BE2C (cell line): ENCODE measurements around the gene NINJ1. TPM values are rescaled to one million over a fixed set of nuclear protein-coding genes. Genes with fewer than 3 reads are reported as not detected.

Source experiments
- DNase-seq: peaks from one replicate; pipeline ENCODE4 v3.0.0-alpha.2; 2020
- H3K27me3 ChIP-seq: fragments of 250-450 bp; sonication (Bioruptor Pico); 2 replicates; pipeline ENCODE4 v1.5.1; 2020; ENCODE audit warnings: mild to moderate bottlenecking
- H3K36me3 ChIP-seq: fragments of 250-450 bp; sonication (Bioruptor Pico); 2 replicates; pipeline ENCODE4 v1.5.1; 2020; ENCODE audit warnings: mild to moderate bottlenecking
- H3K4me1 ChIP-seq: fragments of 250-450 bp; sonication (Bioruptor Pico); 2 replicates; pipeline ENCODE4 v1.5.1; 2020
- H3K4me3 ChIP-seq: 2 replicates; pipeline ENCODE4 v1.5.1; 2011; ENCODE audit warnings: low read depth, low read length
- H3K9me3 ChIP-seq: fragments of 250-450 bp; sonication (Bioruptor Pico); 2 replicates; pipeline ENCODE4 v1.5.1; 2020
- CTCF ChIP-seq: IDR thresholded peaks from 2 replicates; pipeline ENCODE4 v1.5.1; 2012; ENCODE audit warnings: mild to moderate bottlenecking, low read depth, low read length
- polyA plus RNA-seq: library from polyadenylated mRNA; unstranded; fragments of >200 nt; gene quantifications from one replicate; pipeline ENCODE4 v1.2.1, GENCODE V29; 2012; ENCODE audit warnings: low read depth, missing spikeins; ENCODE audit not compliant: insufficient read length, insufficient read depth

Gene NINJ1
- 104 TPM for polyA plus RNA-seq

GRCh38 chr9:93134015-93134739 is at the start of gene NINJ1:
NINJ1 (minus strand) TSS chr9:93134251; CDS start chr9:93134217, 34 bp downstream.
- peak within 1 kb of the TSS; percentile 84 for H3K4me3 ChIP-seq
- DNase-seq, result peak; percentile 76
- no peaks in the 10 kb centered on the region for H3K27me3 ChIP-seq
- no peaks in the 10 kb centered on the region for H3K9me3 ChIP-seq
- no peaks in the 10 kb centered on the region for H3K36me3 ChIP-seq
- TF ChIP-seq CTCF, result no peak
- peaks cover 6% of the 10 kb centered on the region; the same call in 1 of the 2 replicates for H3K4me1 ChIP-seq

GRCh38 chr9:93183131-93183662 is 49.1 kb upstream of the NINJ1 start:
- H3K4me3 ChIP-seq, result peak overlapping the region; percentile 37
- peaks cover 9% of the 10 kb centered on the region for H3K27me3 ChIP-seq
- H3K4me1 ChIP-seq, result no peaks in the 10 kb centered on the region

GRCh38 chr9:93182572-93182971 is 48.5 kb upstream of the NINJ1 start:
- no peak for DNase-seq
- Histone ChIP-seq H3K9me3 (no peaks in the 10 kb centered on the region), H3K36me3 (no peaks in the 10 kb centered on the region), H3K4me3 (no peak overlapping the region), H3K27me3 (peaks cover 9% of the 10 kb centered on the region), H3K4me1 (no peaks in the 10 kb centered on the region)
- TF ChIP-seq CTCF, result no peak

More at GRCh38 chr9:93183131-93183662, 49.1 kb upstream of the NINJ1 start:
- DNase-seq, result no peak
- no peaks in the 10 kb centered on the region for H3K9me3 ChIP-seq
- no peaks in the 10 kb centered on the region for H3K36me3 ChIP-seq
- TF ChIP-seq CTCF, result no peak

- no peaks in the 10 kb centered on the region for H3K4me1 ChIP-seq
- no peaks in the 10 kb centered on the region for H3K9me3 ChIP-seq
- H3K27me3 ChIP-seq, result peaks cover 9% of the 10 kb centered on the region
- no peak overlapping the region for H3K4me3 ChIP-seq
- TF ChIP-seq CTCF, result no peak
- no peak for DNase-seq
- no peaks in the 10 kb centered on the region for H3K36me3 ChIP-seq
Measured at GRCh38 chr9:93181672-93182435, 47.8 kb upstream of the NINJ1 start.

GRCh38 chr9:93180938-93181337 is 46.9 kb upstream of the NINJ1 start:
- no peak for DNase-seq
- Histone ChIP-seq H3K4me1 (no peaks in the 10 kb centered on the region), H3K27me3 (peaks cover 9% of the 10 kb centered on the region), H3K36me3 (no peaks in the 10 kb centered on the region), H3K9me3 (no peaks in the 10 kb centered on the region), H3K4me3 (no peak overlapping the region)
- no peak for TF ChIP-seq CTCF
